CD4-positive, alpha-beta T cell (primary cell): ENCODE data around the gene TSTD1. TPM values are rescaled to one million over a fixed set of nuclear protein-coding genes. Genes with fewer than 3 reads are reported as not detected.

Experiments used
- ATAC-seq: fragments of 200-7000 bp; cut with Tn5 transposase; one replicate; pipeline ENCODE4 v1.10.0; 2022; ENCODE audit warnings: mild to moderate bottlenecking; ENCODE audit not compliant: poor library complexity
- CTCF ChIA-PET: fragments of 350-600 bp; sonication (Branson Sonifier 250); formaldehyde crosslinking; loops from one replicate; lab custom pipeline; 2021; ENCODE audit warnings: antibody characterized with exemption, inconsistent platforms; lab: Charles Lee
- POLR2A ChIA-PET: fragments of 350-600 bp; sonication (Branson Sonifier 250); formaldehyde crosslinking; loops from one replicate; lab custom pipeline; 2021; ENCODE audit warnings: antibody characterized with exemption, inconsistent platforms; lab: Charles Lee
- DNase-seq, 14 experiments: peaks; one replicate each; pipeline ENCODE4 v3.0.0-alpha.2; 2013 to 2020; ENCODE audit warnings: mixed read lengths in 2 of 14
- H3K27ac ChIP-seq, 2 donors: one replicate each; pipeline versions ENCODE4 v1.5.1 to v1.7.0; 2013; ENCODE audit warnings: low read length in 2 of 2, low read depth in 1 of 2, mild to moderate bottlenecking in 1 of 2
- H3K27me3 ChIP-seq, 2 experiments: 1 replicate in 1 of 2; 2 replicates in 1 of 2; pipeline versions ENCODE4 v1.6.1 to v1.7.0; 2013; ENCODE audit warnings: low read length in 2 of 2, control low read depth in 1 of 2, mild to moderate bottlenecking in 1 of 2, moderate library complexity in 1 of 2; ENCODE audit not compliant: insufficient read depth in 2 of 2, control insufficient read depth in 1 of 2
- H3K36me3 ChIP-seq: one replicate; pipeline ENCODE4 v1.6.1; 2013; ENCODE audit warnings: low read length, control low read depth; ENCODE audit not compliant: insufficient read depth
- H3K4me1 ChIP-seq: one replicate; pipeline ENCODE4 v1.6.1; 2013; ENCODE audit warnings: low read length, control low read depth; ENCODE audit not compliant: insufficient read depth
- H3K4me3 ChIP-seq: one replicate; pipeline ENCODE4 v1.5.1; 2013; ENCODE audit warnings: mild to moderate bottlenecking, low read length, moderate library complexity
- H3K9me3 ChIP-seq, 2 experiments: 1 replicate in 1 of 2; 2 replicates in 1 of 2; pipeline versions ENCODE4 v1.6.1 to v1.7.0; 2013; ENCODE audit warnings: low read length in 2 of 2, mild to moderate bottlenecking in 2 of 2, control low read depth in 1 of 2, moderate library complexity in 1 of 2; ENCODE audit not compliant: control insufficient read depth in 1 of 2, insufficient read depth in 1 of 2
- H3K27ac Mint-ChIP-seq: one replicate; pipeline ENCODE4 v1.8.0; 2020; ENCODE audit warnings: mixed read lengths
- H3K27me3 Mint-ChIP-seq: one replicate; pipeline ENCODE4 v1.8.0; 2021; ENCODE audit warnings: mixed read lengths
- H3K36me3 Mint-ChIP-seq: one replicate; pipeline ENCODE4 v1.8.0; 2021; ENCODE audit warnings: low read depth, mixed read lengths
- H3K4me1 Mint-ChIP-seq: one replicate; pipeline ENCODE4 v1.8.0; 2021; ENCODE audit warnings: low read depth, mixed read lengths
- H3K4me3 Mint-ChIP-seq: one replicate; pipeline ENCODE4 v1.8.0; 2020; ENCODE audit warnings: mild to moderate bottlenecking, mixed read lengths
- H3K9me3 Mint-ChIP-seq: one replicate; pipeline ENCODE4 v1.8.0; 2020; ENCODE audit warnings: mixed read lengths
- CTCF ChIP-seq: fragments of 200-600 bp; IDR thresholded peaks from one replicate; pipeline ENCODE4 v1.8.0; 2022; ENCODE audit warnings: antibody characterized with exemption, mild to moderate bottlenecking
- intact Hi-C, 2 experiments: fragments of 100-400 bp; cut with DNase I in 1 of 2; cut with micrococcal nuclease in 1 of 2; formaldehyde crosslinking; loops; one replicate each; pipeline versions ENCODE4 v1.15.1 to v1.9.0; 2023 to 2025; cut with DNase I, micrococcal nuclease
- total RNA-seq, 174 experiments: library from RNA in 2 of 174; stranded (reverse) in 2 of 174; gene quantifications; one replicate each; pipeline ENCODE4 v1.2.3 and lab custom pipeline; 2021 to 2026

The TSTD1 gene
- total RNA-seq, 2 experiments from 2014 or later, result 38.0 to 40.3 TPM

GRCh38 chr1:161069731-161070270 is 31.0 kb upstream of the TSTD1 start, which contains the start of gene ARHGAP30:
ARHGAP30 (minus strand) TSS chr1:161069891; CDS start chr1:161069624, 267 bp downstream.
- ChIA-PET CTCF (interaction anchor here (0.7 to 3.3 kb wide), 13 partner anchors 15 to 290 kb away, joined by 3 to 36 read pairs (median 5); partner anchors contain the start of genes KLHDC9, TSTD1 and USF1), POLR2A (interaction anchor here (0.6 to 8.2 kb wide), 34 partner anchors 8 to 807 kb away, joined by 3 to 295 read pairs (median 5); partner anchors contain the start of genes B4GALT3, DCAF8, DEDD and F11R)
- H3K27me3 ChIP-seq, result no peaks in the 10 kb centered on the region
- peaks cover 65% of the 10 kb centered on the region for H3K4me1 Mint-ChIP-seq
- H3K36me3 ChIP-seq, result peaks cover 19% of the 10 kb centered on the region
- peaks cover 65% of the 10 kb centered on the region for H3K4me1 ChIP-seq
- no peaks in the 10 kb centered on the region for H3K9me3 Mint-ChIP-seq
- ATAC-seq (peak; percentile 73), DNase-seq (peak; percentile 65 to 98 (median 82))
- H3K4me3 ChIP-seq, result peak within 1 kb of the TSS; percentile 100
- intact Hi-C loops, result loop anchor here (1.0 to 5.0 kb wide), 4 partner anchors 23 to 88 kb away; partner anchors contain the start of genes KLHDC9 (in 1 of the 2), USF1 (in 1 of the 2) and USP21 (in 1 of the 2)
- H3K36me3 Mint-ChIP-seq, result peaks cover 33% of the 10 kb centered on the region
- TF ChIP-seq CTCF, result no peak
- no peaks in the 10 kb centered on the region for H3K27me3 Mint-ChIP-seq
- peak within 1 kb of the TSS; percentile 94 for H3K27ac ChIP-seq
- H3K4me3 Mint-ChIP-seq, result peak within 1 kb of the TSS; percentile 97
- peak within 1 kb of the TSS; percentile 90 for H3K27ac Mint-ChIP-seq
- no peaks in the 10 kb centered on the region for H3K9me3 ChIP-seq

DNA sequence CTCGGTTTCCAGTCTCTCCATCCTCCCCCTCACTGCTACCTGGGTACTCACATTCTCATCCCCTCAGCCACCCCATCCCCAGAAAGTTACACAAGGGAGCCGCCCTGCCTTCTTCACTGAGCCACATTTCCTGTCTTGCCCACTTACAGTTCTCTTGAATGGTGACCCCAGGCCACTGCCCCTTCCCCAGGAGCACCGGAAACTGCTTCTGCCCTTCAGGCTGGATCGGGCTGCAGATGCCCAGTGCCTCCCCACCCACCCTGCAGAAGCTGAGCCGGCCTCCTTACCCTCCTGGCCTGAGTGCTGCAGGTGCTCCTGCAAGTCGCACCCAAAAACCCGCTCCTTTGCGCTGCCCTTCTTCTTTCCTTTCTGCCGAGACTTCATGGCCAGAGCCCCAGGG is 30.5 kb upstream of the TSTD1 start:
- peaks cover 71% of the 10 kb centered on the region for H3K4me1 Mint-ChIP-seq
- no peaks in the 10 kb centered on the region for H3K9me3 Mint-ChIP-seq
- Histone ChIP-seq H3K36me3 (peaks cover 22% of the 10 kb centered on the region), H3K4me1 (peaks cover 71% of the 10 kb centered on the region), H3K9me3 (no peaks in the 10 kb centered on the region), H3K27me3 (no peaks in the 10 kb centered on the region), H3K27ac (peak overlapping the region; percentile 94), H3K4me3 (peak overlapping the region; percentile 100)
- TF ChIP-seq CTCF, result no peak
- POLR2A ChIA-PET, result interaction anchor here (0.6 to 8.2 kb wide), 38 partner anchors 9 to 807 kb away, joined by 3 to 295 read pairs (median 5); partner anchors contain the start of genes B4GALT3, DCAF8, DEDD and F11R
- H3K27ac Mint-ChIP-seq, result peak overlapping the region; percentile 90
- peaks cover 38% of the 10 kb centered on the region for H3K36me3 Mint-ChIP-seq
- intact Hi-C loops, result loop anchor here in 1 of 2 experiments (2.0 to 5.0 kb wide), 3 partner anchors 22 to 88 kb away; partner anchors contain the start of genes KLHDC9 and USP21
- no peaks in the 10 kb centered on the region for H3K27me3 Mint-ChIP-seq
- DNase-seq (peak in 5 of 14 experiments; percentile 11 to 51 (median 37)), ATAC-seq (no peak)
- peak overlapping the region; percentile 97 for H3K4me3 Mint-ChIP-seq
- CTCF ChIA-PET, result interaction anchor here (0.7 to 3.3 kb wide), 14 partner anchors 14 to 289 kb away, joined by 3 to 36 read pairs (median 6); partner anchors contain the start of genes F11R, KLHDC9, TSTD1 and USF1

- ATAC-seq, result peak; percentile 75
- CTCF ChIA-PET, result interaction anchor here (1.1 to 4.0 kb wide), 6 partner anchors 23 to 71 kb away, joined by 4 to 17 read pairs (median 8); partner anchors contain the start of genes F11R, KLHDC9, TSTD1 and USF1
Measured at GRCh38 chr1:161068306-161069234, 29.8 kb upstream of the TSTD1 start.

More at GRCh38 chr1:161068306-161069234, 29.8 kb upstream of the TSTD1 start:
- Mint-ChIP-seq H3K4me3 (peak overlapping the region; percentile 97), H3K36me3 (peaks cover 44% of the 10 kb centered on the region), H3K27ac (peak overlapping the region; percentile 90), H3K4me1 (peaks cover 78% of the 10 kb centered on the region), H3K27me3 (no peaks in the 10 kb centered on the region), H3K9me3 (no peaks in the 10 kb centered on the region)
- Histone ChIP-seq H3K36me3 (peaks cover 28% of the 10 kb centered on the region), H3K4me1 (peaks cover 77% of the 10 kb centered on the region), H3K4me3 (peak overlapping the region; percentile 100), H3K27ac (peak overlapping the region; percentile 94), H3K9me3 (no peaks in the 10 kb centered on the region), H3K27me3 (no peaks in the 10 kb centered on the region)
- POLR2A ChIA-PET, result interaction anchor here (0.6 to 8.2 kb wide), 29 partner anchors 8 to 783 kb away, joined by 3 to 295 read pairs (median 6); partner anchors contain the start of genes DEDD, F11R, KLHDC9 and NDUFS2
- DNase-seq, result peak; percentile 46 to 95 (median 78)
- intact Hi-C loops, result loop anchor here (1.0 to 5.0 kb wide), 5 partner anchors 22 to 89 kb away; partner anchors contain the start of genes KLHDC9 (in 2 of the 2) and USP21 (in 1 of the 2)
- TF ChIP-seq CTCF, result no peak
